HG02642 (cell line): Measurements from ENCODE around the gene CMTR1.
"Not testable (repeated sequence)": the region's sequence is repeated elsewhere in the genome, so short reads cannot be mapped to it uniquely, and the experiment has no call there.

Source experiments
- ATAC-seq: cut with Tn5 transposase; IDR thresholded peaks from one replicate; pipeline ENCODE4 v1.9.1; 2021; ENCODE audit warnings: mild to moderate bottlenecking; ENCODE audit not compliant: unreplicated experiment, poor library complexity

The CMTR1 gene

GRCh38 chr6:37432590-37432915 lies 468 bp upstream of the CMTR1 start:
- no peak for ATAC-seq

DNA sequence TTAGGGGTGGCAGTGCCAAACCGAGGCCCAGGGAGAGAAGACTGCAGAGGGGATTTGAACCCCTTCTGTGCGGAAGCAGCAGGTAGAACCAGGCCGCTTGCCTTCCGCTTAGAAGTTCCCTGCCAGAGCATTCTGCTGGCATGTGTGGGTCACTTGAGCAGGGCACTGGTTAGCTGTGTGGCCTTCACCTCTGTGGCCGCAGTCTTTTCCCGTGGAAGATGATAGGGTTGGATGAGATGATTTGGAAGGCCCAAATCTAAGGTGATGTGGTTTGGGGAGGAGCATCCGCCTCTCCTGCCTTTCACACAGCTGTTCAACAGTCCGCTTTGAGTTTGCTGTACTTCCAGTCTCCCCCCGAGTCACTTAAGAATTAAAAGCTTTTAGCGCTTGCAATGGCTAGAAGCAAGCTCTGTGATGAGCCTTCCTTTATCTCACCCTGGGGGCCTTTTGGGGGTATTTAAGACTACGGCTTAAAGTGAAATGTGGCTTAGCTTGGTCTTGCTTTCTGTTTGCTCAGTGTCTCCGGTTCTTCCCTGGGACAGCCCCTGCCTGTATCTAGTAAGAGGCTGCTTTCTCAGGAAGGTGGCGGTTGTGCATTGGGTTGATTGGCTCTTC lies 743 bp downstream of the CMTR1 start:
- peak; percentile 24 for ATAC-seq

- ATAC-seq, result no peak
Observed at GRCh38 chr6:37435373-37435772, 2.4 kb downstream of the CMTR1 start.

- ATAC-seq, result no peak
Observed at GRCh38 chr6:37435816-37436215, 2.8 kb downstream of the CMTR1 start.

- ATAC-seq, result no peak
Observed at GRCh38 chr6:37438930-37439329, 5.9 kb downstream of the CMTR1 start.

- no peak for ATAC-seq
Observed at GRCh38 chr6:37441651-37442050, 8.6 kb downstream of the CMTR1 start.

- ATAC-seq, result no peak
Observed at GRCh38 chr6:37442416-37443215, 9.6 kb downstream of the CMTR1 start.

- not testable (repeated sequence) for ATAC-seq
Observed at GRCh38 chr6:37443216-37443542, 10.2 kb downstream of the CMTR1 start.

GRCh38 chr6:37449984-37450383 lies 17.0 kb downstream of the CMTR1 start:
- ATAC-seq, result no peak

DNA sequence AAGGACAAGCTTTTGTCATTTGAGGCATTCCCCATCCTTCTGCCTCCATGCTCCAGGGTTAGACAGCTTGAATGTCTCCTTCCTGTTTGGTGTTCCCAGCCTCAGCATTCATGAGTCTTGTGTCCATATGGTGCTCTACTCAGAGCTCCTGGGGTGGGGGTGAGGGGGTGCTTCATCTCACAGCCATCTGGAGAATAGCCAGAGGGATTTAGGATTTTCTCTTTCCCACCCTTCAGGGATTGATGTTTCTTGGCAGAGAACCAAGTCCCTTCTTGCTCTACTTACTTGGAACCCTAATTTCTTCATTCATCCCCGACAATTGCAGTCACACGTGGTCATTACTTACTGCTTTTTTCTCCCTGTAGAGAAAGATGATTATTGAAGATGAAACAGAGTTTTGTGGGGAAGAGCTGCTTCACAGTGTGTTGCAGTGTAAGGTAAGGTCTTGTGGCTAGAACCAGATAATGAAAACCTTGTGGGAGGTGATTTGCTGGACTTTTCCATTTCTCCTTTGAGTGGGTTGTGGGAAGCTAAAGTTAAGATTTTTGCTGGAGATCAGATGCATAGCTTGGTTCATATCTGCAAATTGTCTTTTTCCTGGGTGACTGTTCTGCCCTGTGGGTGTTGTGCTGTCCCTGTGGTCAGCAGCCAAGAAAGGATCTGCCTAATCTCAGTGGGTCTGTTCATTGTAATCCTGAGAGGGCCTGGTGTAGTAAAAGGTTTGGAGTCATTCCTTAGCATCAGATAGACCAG lies 18.6 kb downstream of the CMTR1 start:
- no peak for ATAC-seq

GRCh38 chr6:37452522-37452921 lies 19.5 kb downstream of the CMTR1 start:
- ATAC-seq, result no peak

DNA sequence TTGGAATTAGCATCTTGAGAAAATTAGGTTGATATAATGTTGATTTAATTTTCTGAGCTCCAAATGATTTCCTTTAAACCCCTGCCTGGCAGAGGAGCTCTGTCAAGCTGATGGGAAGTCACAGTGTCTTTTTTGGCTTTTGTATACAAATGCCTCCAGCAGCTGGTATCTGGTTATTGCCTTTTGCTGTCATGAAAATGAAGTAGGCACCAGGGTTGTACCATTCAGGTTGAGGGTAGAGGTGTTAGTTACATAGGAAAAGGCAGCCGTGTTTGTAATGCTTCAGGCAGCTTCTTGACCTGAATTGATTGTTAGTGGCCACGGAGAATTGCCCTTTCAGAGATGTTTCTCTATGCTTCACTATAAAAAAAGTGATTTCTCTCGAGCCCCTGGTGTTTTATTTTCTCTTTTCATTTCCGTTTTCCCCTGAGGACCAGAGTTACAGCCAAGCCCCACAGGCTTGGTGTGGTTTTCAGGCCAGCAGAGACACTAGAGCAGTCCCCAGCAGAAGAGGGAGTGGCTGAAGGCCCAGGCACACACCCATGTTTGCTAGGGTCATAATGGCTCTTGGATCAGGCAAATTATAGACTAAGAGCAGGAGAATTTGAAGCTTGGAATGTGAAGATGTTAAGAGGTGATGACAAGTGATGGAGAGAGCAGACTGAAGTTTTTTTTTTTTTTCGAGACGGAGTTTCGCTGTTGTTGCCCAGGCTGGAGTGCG lies 21.6 kb downstream of the CMTR1 start:
- no peak for ATAC-seq

GRCh38 chr6:37456126-37456525 lies 23.1 kb downstream of the CMTR1 start:
- ATAC-seq, result no peak

DNA sequence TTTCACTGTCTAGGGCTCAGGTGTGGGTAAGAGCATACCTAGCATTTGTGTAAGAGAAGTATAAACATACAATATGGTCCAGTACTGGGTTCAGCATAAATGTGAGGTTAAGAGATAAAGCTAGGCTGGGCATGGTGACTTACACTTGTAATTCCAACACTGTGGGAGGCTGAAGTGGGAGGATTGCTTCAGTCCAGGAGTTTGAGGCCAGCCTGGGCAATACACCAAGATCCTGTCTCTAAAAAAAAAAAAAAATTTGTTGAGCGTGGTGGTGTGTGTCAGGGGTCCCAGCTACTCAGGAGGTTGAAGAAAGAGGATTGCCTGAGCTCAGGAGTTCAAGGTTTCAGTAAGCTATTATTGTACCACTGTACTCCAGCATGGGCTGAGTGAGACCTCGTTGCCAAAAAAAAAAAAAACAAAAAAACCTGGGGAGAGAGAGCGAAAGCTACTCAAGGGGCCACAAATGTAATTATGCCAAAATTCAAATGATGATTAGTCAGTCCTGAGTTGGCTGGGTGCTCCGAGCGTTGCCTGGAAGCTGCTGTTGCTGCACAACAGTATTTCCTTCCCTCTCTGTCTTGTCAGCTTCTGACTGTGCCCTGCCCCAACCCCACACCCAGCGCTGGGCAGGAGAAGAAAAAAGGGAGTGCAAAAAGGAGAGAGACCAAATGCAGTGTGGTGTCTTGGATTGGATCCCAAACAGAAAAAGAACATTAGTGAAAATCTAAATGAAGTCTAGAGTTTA lies 24.0 kb downstream of the CMTR1 start:
- no peak for ATAC-seq

DNA sequence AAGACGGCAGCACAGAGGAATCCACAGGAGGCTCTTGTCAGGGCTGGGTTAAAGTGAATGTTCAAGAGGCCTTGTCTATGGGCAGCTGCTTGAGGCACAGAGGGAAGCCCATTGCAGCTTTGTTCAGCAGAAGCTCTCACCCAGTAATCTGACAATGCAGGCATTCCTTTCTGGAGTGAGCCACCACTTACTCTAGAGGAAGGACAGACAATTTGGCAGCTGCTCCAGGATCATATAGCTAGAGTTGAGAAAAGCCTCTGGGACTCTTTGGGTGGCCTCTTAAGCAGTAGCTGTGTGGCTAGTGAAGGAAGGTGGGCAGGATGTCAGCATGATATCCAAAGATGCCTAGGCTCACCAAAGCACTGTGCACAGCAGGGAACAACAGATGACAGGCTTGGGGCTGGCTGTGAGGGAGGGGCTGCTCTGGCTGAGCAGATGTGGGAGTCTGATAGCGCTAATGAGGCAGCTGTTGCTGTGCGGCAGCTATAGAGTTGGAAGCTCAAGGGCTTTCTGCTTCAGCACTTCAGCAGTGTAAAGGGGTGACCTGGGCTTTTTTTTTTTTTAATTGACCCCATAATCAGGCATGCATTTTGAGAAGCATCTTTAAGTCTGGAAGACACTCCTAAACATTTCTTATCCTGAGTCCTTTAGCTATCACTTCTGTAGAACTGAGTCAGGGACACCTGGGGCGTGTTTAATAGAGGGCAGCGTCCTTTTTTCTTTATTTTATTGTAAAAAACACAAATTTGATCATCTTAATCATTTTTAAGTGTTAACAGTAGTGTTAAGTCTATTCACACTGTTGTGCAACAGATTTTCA lies 27.2 kb downstream of the CMTR1 start:
- ATAC-seq, result no peak

GRCh38 chr6:37460805-37461204 lies 27.8 kb downstream of the CMTR1 start:
- ATAC-seq, result no peak

- no peak for ATAC-seq
Observed at GRCh38 chr6:37463110-37463509, 30.1 kb downstream of the CMTR1 start.

- ATAC-seq, result no peak
Observed at GRCh38 chr6:37467718-37468117, 34.7 kb downstream of the CMTR1 start.

DNA sequence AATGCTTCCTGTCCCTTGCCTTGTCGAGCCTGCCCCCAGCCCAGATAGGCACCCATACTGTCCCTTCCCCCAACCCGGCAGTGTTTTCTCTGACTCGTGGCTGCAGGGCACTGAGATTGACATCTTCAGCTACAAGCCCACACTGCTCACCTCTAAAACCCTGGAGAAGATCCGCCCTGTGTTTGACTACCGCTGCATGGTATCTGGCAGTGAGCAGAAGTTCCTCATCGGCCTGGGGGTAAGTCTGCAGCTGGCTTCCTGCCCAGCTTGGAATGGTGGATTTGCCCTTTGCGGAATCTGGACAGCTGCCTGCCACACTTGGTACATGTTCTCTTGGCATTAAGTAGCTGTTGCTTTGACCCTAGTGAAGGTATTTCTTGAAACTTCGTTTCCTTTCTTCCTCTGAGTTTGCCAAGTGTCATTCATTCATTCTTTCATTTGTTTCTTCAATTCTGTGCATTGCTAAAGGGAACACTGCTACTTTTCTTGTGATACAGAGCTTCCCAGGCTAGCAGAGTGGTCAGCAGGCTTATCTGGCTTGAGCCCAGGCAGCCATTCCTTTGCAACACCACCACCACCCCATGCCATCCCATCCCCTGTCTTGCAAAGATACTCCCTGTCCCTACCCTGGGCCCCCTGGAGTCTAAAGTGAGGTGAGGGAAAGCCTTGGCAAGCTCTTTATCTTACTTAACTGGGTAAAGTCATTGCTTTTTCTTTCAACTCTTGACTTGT lies 40.5 kb downstream of the CMTR1 start:
- ATAC-seq, result no peak
